GM12878 (cell line): ENCODE measurements around the gene CST8. TPM values are rescaled to one million over a fixed set of nuclear protein-coding genes. Genes with fewer than 3 reads are reported as not detected.

Experiments
- ATAC-seq: fragments of 200-7000 bp; cut with Tn5 transposase; 3 replicates; pipeline ENCODE4 v1.9.1; 2020; ENCODE audit warnings: mild to moderate bottlenecking, moderate library complexity
- BruUV-seq: library from RNA; stranded (reverse); fragments of 400-500 nt; replicated peaks from 2 replicates; lab custom pipeline; 2021; lab: Mats Ljungman, UMichigan
- CTCF ChIA-PET: fragments of 300-600 bp; sonication (Branson Sonifier 250); formaldehyde crosslinking; extraction: SDS; loops from one replicate; lab custom pipeline; 2021; ENCODE audit warnings: inconsistent platforms; lab: Yijun Ruan, JAX
- POLR2A ChIA-PET: fragments of 350-600 bp; formaldehyde crosslinking; extraction: SDS; loops from one replicate; lab custom pipeline; 2021; ENCODE audit warnings: inconsistent platforms; lab: Charles Lee
- RAD21 ChIA-PET: fragments of 300-600 bp; sonication (Branson Sonifier 250); formaldehyde crosslinking; loops from one replicate; lab custom pipeline; 2023; ENCODE audit warnings: antibody characterized with exemption; ENCODE audit not compliant: unreplicated experiment; lab: Charles Lee
- SMC1A ChIA-PET: fragments of 300-600 bp; sonication (Branson Sonifier 250); formaldehyde crosslinking; loops from one replicate; lab custom pipeline; 2023; ENCODE audit not compliant: unreplicated experiment, uncharacterized antibody; lab: Charles Lee
- DNase-seq: peaks from one replicate; pipeline ENCODE4 v3.0.0-alpha.2; 2011; ENCODE audit warnings: low read depth, low spot score
- FAIRE-seq: peaks from 3 replicates; lab custom pipeline; 2011; peaks lifted over from hg19 to GRCh38; lab: Jason Lieb, UNC
- H2AFZ ChIP-seq: 2 replicates; pipeline ENCODE4 v1.6.0; 2011; ENCODE audit warnings: low read depth, low read length, control low read depth; ENCODE audit not compliant: control insufficient read depth
- H3K27ac ChIP-seq: 2 replicates; pipeline ENCODE4 v1.5.1; 2011; ENCODE audit warnings: control low read depth; ENCODE audit not compliant: control insufficient read depth, insufficient read depth
- H3K27me3 ChIP-seq, 2 experiments: replicated peaks in 1 of 2; 2 replicates each; pipeline versions ENCODE4 v1.6.0 to v1.6.1; 2011; ENCODE audit warnings: low read length in 1 of 2; ENCODE audit not compliant: control insufficient read depth in 2 of 2, insufficient read depth in 2 of 2
- H3K36me3 ChIP-seq, 2 experiments: 2 replicates each; pipeline ENCODE4 v1.5.1; 2011; ENCODE audit warnings: low read length in 1 of 2; ENCODE audit not compliant: control insufficient read depth in 2 of 2, insufficient read depth in 2 of 2
- H3K4me1 ChIP-seq: 2 replicates; pipeline ENCODE4 v1.6.1; 2011; ENCODE audit warnings: mild to moderate bottlenecking, low read length, moderate library complexity, mixed read lengths; ENCODE audit not compliant: control insufficient read depth, insufficient read depth
- H3K4me2 ChIP-seq: 2 replicates; pipeline ENCODE4 v1.6.0; 2011; ENCODE audit warnings: control low read depth; ENCODE audit not compliant: control insufficient read depth, insufficient read depth
- H3K4me3 ChIP-seq: fragments of 200-600 bp; sonication (generic); 2 replicates; pipeline ENCODE4 v1.5.1; 2016
- H3K79me2 ChIP-seq: 2 replicates; pipeline ENCODE4 v1.6.0; 2011; ENCODE audit warnings: low read length; ENCODE audit not compliant: control insufficient read depth, insufficient read depth
- H3K9ac ChIP-seq: 2 replicates; pipeline ENCODE4 v1.8.0; 2011; ENCODE audit warnings: low read length, control low read depth, mixed read lengths; ENCODE audit not compliant: control insufficient read depth, insufficient read depth
- H3K9me3 ChIP-seq: replicated peaks from 3 replicates; pipeline ENCODE4 v1.5.1; 2011; ENCODE audit warnings: mild to moderate bottlenecking, low read length; ENCODE audit not compliant: control insufficient read depth, insufficient read depth
- H4K20me1 ChIP-seq: 2 replicates; pipeline ENCODE4 v1.6.0; 2011; ENCODE audit not compliant: control insufficient read depth, insufficient read depth
- CEBPB ChIP-seq, 2 experiments: fragments of 150-350 bp in 1 of 2; IDR thresholded peaks; 2 replicates each; pipeline ENCODE4 v1.6.1; 2012 to 2014; ENCODE audit warnings: low read depth in 2 of 2, low read length in 2 of 2, borderline replicate concordance in 1 of 2, inconsistent platforms in 1 of 2
- MYC ChIP-seq: IDR thresholded peaks from 2 replicates; pipeline ENCODE4 v1.6.1; 2011; ENCODE audit warnings: mild to moderate bottlenecking, low read length, moderate library complexity, inconsistent platforms; ENCODE audit not compliant: insufficient read depth, insufficient replicate concordance, insufficient read length, severe bottlenecking
- whole genome bisulfite sequencing: methylation state at CpG from one replicate; pipeline ENCODE4 v1.1.6; 2016; ENCODE audit warnings: low lambda C conversion rate; ENCODE audit not compliant: insufficient replicate concordance, insufficient coverage; ENCODE audit errors: missing lambda C conversion rate; 5-methylcytosine and 5-hydroxymethylcytosine counted together
- in situ Hi-C: fragments of 300-500 bp; cut with MboI; formaldehyde crosslinking; loops from 9 replicates; pipeline ENCODE4 v1.14.3; 2018; ENCODE audit warnings: mixed read lengths
- intact Hi-C: fragments of 100-400 bp; cut with micrococcal nuclease; formaldehyde crosslinking; loops from one replicate; pipeline ENCODE4 v1.14.2; 2022; ENCODE audit not compliant: unreplicated experiment
- polyA plus RNA-seq, 11 experiments: library from polyadenylated mRNA; depleted of rRNA in 4 of 11; unstranded in 6 of 11; stranded (reverse) in 5 of 11; fragments of >200 nt; fragmentation: Nextera tagmentation in 4 of 11; fragmentation: Illumina TruSeq in 1 of 11; extraction: Ambion mirVana in 4 of 11; extraction: Trizol in 1 of 11; gene quantifications; 1 replicate in 1 of 11; 2 replicates in 10 of 11; pipeline versions ENCODE4 v1.2.1 to v1.2.3, GENCODE V29; 2011 to 2016; ENCODE audit warnings: inconsistent platforms in 2 of 11, missing spikeins in 2 of 11, low read depth in 1 of 11
- total RNA-seq, 4 experiments: library from RNA; depleted of rRNA in 3 of 4; stranded (reverse); fragments of >200 nt in 3 of 4; fragmentation: Illumina TruSeq in 1 of 4; extraction: Trizol in 1 of 4; gene quantifications; 2 replicates each; pipeline versions ENCODE4 v1.2.1 to v1.2.3, GENCODE V29; 2013 to 2021
- TF ChIP-seq, protein P1 (sequence below): fragments of 450-650 bp; IDR thresholded peaks from 2 replicates; pipeline ENCODE4 v1.6.1; 2017; ENCODE audit warnings: antibody characterized with exemption, mild to moderate bottlenecking, moderate library complexity
- TF ChIP-seq, protein P2 (sequence below): fragments of 450-650 bp; IDR thresholded peaks from 2 replicates; pipeline ENCODE4 v1.6.1; 2017; ENCODE audit warnings: mild to moderate bottlenecking, moderate library complexity

Gene CST8
- total and polyA plus RNA-seq, 10 of the 15 experiments (the other 5 are each of a cell fraction or from before 2014, with no cell fraction given) = not detected

DNA sequence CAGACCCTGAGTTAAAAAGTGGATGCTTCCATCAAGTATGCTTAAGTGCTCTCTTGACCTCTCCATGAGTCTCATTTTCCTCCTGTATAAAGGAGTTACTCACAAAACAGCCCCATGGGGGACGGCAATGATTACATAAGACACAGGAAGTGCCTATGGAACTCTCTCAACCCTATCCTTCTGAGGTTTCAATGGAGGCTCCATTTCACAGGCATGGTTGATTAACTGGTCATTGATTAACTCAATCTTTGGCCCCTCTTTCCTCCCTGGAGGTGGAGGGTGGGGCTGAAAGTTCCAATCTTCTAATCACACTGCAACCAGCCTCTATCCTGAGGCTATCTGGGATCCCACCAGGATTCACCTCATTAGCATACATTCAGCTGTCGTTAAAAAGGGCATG lies 29.3 kb downstream of the CST8 start (continued):
- TF ChIP-seq, protein P1, sequence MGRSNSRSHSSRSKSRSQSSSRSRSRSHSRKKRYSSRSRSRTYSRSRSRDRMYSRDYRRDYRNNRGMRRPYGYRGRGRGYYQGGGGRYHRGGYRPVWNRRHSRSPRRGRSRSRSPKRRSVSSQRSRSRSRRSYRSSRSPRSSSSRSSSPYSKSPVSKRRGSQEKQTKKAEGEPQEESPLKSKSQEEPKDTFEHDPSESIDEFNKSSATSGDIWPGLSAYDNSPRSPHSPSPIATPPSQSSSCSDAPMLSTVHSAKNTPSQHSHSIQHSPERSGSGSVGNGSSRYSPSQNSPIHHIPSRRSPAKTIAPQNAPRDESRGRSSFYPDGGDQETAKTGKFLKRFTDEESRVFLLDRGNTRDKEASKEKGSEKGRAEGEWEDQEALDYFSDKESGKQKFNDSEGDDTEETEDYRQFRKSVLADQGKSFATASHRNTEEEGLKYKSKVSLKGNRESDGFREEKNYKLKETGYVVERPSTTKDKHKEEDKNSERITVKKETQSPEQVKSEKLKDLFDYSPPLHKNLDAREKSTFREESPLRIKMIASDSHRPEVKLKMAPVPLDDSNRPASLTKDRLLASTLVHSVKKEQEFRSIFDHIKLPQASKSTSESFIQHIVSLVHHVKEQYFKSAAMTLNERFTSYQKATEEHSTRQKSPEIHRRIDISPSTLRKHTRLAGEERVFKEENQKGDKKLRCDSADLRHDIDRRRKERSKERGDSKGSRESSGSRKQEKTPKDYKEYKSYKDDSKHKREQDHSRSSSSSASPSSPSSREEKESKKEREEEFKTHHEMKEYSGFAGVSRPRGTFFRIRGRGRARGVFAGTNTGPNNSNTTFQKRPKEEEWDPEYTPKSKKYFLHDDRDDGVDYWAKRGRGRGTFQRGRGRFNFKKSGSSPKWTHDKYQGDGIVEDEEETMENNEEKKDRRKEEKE = no peak
- TF ChIP-seq MYC = no peak

DNA sequence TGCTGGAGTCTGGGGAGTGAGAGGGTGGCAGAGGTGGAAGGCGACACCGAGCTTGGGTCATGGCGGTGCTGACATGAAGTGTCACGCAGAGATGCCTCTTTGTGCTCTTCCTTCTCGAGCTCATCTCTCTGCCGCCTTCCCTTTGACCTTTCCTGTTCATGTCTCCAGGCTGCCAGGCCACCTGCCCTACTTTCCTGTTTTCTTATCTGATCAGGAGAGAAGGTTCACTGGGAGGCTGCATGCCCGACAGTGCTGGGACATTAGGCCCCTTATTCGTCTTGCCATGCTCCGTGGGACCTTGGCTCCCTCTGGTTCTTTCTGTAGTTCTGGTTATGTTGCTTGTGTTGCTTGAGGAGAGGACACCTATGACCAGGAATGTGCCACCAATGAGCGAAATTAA lies 33.2 kb downstream of the CST8 start:
- Histone ChIP-seq H3K27me3 (no peaks in the 10 kb centered on the region; a peak in 2 of 4 replicates), H3K27ac (no peak overlapping the region), H3K4me3 (no peak overlapping the region), H3K4me2 (no peak overlapping the region), H2AFZ (no peak overlapping the region), H3K9me3 (peaks cover 2% of the 10 kb centered on the region; the same call in 2 of the 3 replicates), H3K9ac (no peak overlapping the region), H4K20me1 (no peaks in the 10 kb centered on the region), H3K4me1 (no peaks in the 10 kb centered on the region), H3K36me3 (no peaks in the 10 kb centered on the region), H3K79me2 (no peaks in the 10 kb centered on the region)
- no TSS peak for BruUV-seq
- CTCF ChIA-PET = no interaction called here
- no peak for FAIRE-seq
- TF ChIP-seq, protein P2, sequence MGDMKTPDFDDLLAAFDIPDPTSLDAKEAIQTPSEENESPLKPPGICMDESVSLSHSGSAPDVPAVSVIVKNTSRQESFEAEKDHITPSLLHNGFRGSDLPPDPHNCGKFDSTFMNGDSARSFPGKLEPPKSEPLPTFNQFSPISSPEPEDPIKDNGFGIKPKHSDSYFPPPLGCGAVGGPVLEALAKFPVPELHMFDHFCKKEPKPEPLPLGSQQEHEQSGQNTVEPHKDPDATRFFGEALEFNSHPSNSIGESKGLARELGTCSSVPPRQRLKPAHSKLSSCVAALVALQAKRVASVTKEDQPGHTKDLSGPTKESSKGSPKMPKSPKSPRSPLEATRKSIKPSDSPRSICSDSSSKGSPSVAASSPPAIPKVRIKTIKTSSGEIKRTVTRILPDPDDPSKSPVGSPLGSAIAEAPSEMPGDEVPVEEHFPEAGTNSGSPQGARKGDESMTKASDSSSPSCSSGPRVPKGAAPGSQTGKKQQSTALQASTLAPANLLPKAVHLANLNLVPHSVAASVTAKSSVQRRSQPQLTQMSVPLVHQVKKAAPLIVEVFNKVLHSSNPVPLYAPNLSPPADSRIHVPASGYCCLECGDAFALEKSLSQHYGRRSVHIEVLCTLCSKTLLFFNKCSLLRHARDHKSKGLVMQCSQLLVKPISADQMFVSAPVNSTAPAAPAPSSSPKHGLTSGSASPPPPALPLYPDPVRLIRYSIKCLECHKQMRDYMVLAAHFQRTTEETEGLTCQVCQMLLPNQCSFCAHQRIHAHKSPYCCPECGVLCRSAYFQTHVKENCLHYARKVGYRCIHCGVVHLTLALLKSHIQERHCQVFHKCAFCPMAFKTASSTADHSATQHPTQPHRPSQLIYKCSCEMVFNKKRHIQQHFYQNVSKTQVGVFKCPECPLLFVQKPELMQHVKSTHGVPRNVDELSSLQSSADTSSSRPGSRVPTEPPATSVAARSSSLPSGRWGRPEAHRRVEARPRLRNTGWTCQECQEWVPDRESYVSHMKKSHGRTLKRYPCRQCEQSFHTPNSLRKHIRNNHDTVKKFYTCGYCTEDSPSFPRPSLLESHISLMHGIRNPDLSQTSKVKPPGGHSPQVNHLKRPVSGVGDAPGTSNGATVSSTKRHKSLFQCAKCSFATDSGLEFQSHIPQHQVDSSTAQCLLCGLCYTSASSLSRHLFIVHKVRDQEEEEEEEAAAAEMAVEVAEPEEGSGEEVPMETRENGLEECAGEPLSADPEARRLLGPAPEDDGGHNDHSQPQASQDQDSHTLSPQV = no peak
- TF ChIP-seq CEBPB (IDR thresholded peaks at IDR 0.05; ENCODE audit: borderline replicate concordance in 1 of 2, low read depth in 2 of 2, low read length in 2 of 2) = no peak
- in situ Hi-C loops (no loop called here), intact Hi-C loops (no loop called here)
- 29% methylated on average over 10 of the region's 10 CpGs for WGBS
- SMC1A ChIA-PET = no interaction called here
- DNase-seq = no peak
- POLR2A ChIA-PET = no interaction called here
- RAD21 ChIA-PET = no interaction called here
- ATAC-seq = no peak
